OCI-LY7 (cell line): ENCODE results near the gene PDZRN3.

ENCODE experiments used
- EZH2phosphoT487 ChIP-seq: fragments of 200-600 bp; sonication (generic); IDR thresholded peaks from 2 replicates; pipeline ENCODE4 v1.6.1; 2018; ENCODE audit warnings: low read depth, borderline replicate concordance, mild to moderate bottlenecking, mixed run types, antibody characterized with exemption, low read length, moderate library complexity, mixed read lengths
- TF ChIP-seq, protein P1 (sequence below): fragments of 200-600 bp; sonication (generic); conservative IDR thresholded peaks from 2 replicates; pipeline ENCODE4 v1.5.1; 2014; ENCODE audit warnings: mild to moderate bottlenecking, antibody characterized with exemption, low read length, moderate library complexity, mixed read lengths

- TF ChIP-seq, protein P1, sequence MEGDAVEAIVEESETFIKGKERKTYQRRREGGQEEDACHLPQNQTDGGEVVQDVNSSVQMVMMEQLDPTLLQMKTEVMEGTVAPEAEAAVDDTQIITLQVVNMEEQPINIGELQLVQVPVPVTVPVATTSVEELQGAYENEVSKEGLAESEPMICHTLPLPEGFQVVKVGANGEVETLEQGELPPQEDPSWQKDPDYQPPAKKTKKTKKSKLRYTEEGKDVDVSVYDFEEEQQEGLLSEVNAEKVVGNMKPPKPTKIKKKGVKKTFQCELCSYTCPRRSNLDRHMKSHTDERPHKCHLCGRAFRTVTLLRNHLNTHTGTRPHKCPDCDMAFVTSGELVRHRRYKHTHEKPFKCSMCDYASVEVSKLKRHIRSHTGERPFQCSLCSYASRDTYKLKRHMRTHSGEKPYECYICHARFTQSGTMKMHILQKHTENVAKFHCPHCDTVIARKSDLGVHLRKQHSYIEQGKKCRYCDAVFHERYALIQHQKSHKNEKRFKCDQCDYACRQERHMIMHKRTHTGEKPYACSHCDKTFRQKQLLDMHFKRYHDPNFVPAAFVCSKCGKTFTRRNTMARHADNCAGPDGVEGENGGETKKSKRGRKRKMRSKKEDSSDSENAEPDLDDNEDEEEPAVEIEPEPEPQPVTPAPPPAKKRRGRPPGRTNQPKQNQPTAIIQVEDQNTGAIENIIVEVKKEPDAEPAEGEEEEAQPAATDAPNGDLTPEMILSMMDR: no peak
- TF ChIP-seq EZH2phosphoT487: no peak
Observed at GRCh38 chr3:73516631-73517030, 108.1 kb downstream of the PDZRN3 start.
